Activated naive CD8-positive, alpha-beta T cell treated with anti-CD3 and anti-CD28 coated beads for 36 hours (primary cell): ENCODE results near the gene CAPN3. TPM values are rescaled to one million over a fixed set of nuclear protein-coding genes. Genes with fewer than 3 reads are reported as not detected.

ENCODE experiments used
- DNase-seq: peaks from one replicate; pipeline ENCODE4 v3.0.0; 2021
- H3K27ac Mint-ChIP-seq: one replicate; pipeline ENCODE4 v1.8.0; 2022; ENCODE audit warnings: mild to moderate bottlenecking, moderate library complexity, mixed read lengths
- H3K27me3 Mint-ChIP-seq: one replicate; pipeline ENCODE4 v1.8.0; 2022; ENCODE audit warnings: mild to moderate bottlenecking, mixed read lengths
- H3K36me3 Mint-ChIP-seq: one replicate; pipeline ENCODE4 v1.8.0; 2021; ENCODE audit warnings: mild to moderate bottlenecking, mixed read lengths
- H3K4me1 Mint-ChIP-seq: one replicate; pipeline ENCODE4 v1.8.0; 2021; ENCODE audit warnings: mixed read lengths
- H3K4me3 Mint-ChIP-seq: one replicate; pipeline ENCODE4 v1.8.0; 2022; ENCODE audit warnings: mild to moderate bottlenecking, moderate library complexity, mixed read lengths
- H3K9me3 Mint-ChIP-seq: one replicate; pipeline ENCODE4 v1.8.0; 2022; ENCODE audit warnings: mixed read lengths
- total RNA-seq, 2 experiments: library from RNA; stranded (reverse); gene quantifications; one replicate each; pipeline ENCODE4 v1.2.3, GENCODE V29; 2021

CAPN3 gene
- total RNA-seq, 2 experiments from 2014 or later, result 1.4 to 1.8 TPM

DNA sequence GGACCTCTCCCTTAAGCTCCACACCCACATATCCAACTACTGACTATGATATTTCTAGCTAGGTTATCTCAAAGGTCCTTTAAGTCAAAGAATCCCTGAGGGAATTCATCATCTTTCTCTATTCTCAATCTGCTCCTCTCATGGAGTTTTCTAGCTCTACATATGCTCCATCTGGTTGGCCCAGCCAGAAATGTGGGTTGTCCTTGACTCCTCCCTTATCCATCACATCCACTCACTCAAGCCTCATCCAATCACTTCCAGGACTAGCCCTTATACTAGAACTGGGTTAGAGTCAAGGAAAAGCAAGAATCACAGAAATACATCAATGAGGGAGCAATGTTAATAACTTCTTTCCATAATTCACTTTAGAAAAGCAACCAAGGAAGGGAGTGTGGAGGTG lies 86.2 kb downstream of the CAPN3 start:
- H3K27me3 Mint-ChIP-seq, result no peaks in the 10 kb centered on the region
- peaks cover 12% of the 10 kb centered on the region for H3K36me3 Mint-ChIP-seq
- H3K4me1 Mint-ChIP-seq, result no peaks in the 10 kb centered on the region
- no peak overlapping the region for H3K4me3 Mint-ChIP-seq
- no peaks in the 10 kb centered on the region for H3K9me3 Mint-ChIP-seq
- no peak for DNase-seq
- no peak overlapping the region for H3K27ac Mint-ChIP-seq

DNA sequence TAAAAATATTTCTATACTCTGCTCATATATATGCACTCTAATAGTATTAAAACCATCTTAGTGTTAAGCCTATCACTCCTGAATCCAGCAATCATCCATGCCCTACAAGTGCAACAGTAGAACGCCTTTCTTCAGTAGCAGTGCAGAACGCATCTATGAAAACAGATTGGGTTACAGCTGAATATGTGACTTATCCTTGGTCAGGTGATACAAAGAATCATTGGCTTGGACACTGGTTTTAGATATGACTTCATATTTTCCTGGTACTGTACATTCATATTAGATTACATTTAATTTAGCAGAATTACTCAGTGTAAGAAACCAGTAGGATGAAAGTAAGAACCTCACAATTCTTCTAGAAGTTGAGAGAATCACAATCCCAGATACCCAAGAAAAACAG lies 88.3 kb downstream of the CAPN3 start:
- DNase-seq, result no peak
- no peaks in the 10 kb centered on the region for H3K9me3 Mint-ChIP-seq
- no peaks in the 10 kb centered on the region for H3K27me3 Mint-ChIP-seq
- peaks cover 19% of the 10 kb centered on the region for H3K36me3 Mint-ChIP-seq
- H3K4me1 Mint-ChIP-seq, result no peaks in the 10 kb centered on the region
- H3K4me3 Mint-ChIP-seq, result no peak overlapping the region
- no peak overlapping the region for H3K27ac Mint-ChIP-seq

DNA sequence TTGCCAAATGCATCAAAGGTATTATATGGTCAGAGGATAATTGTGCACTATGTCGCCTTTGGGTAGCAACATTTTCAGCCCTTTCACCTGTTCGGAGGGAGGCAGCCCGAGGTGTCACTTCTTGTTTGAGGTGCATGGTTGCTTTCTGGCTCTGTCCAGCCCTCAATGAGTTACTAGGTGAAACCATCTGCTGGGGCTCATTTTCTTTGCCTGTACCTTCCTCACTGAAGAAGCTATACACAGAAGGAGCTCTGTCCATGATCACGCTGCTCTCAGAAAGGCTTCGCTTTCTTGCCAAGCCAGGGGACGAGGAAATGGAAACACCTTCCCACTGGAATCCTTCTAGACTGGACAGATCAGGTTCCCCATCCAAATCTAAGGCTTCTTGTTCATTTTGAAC lies 89.0 kb downstream of the CAPN3 start:
- no peak overlapping the region for H3K27ac Mint-ChIP-seq
- H3K36me3 Mint-ChIP-seq, result peaks cover 19% of the 10 kb centered on the region
- no peaks in the 10 kb centered on the region for H3K27me3 Mint-ChIP-seq
- no peaks in the 10 kb centered on the region for H3K4me1 Mint-ChIP-seq
- no peak overlapping the region for H3K4me3 Mint-ChIP-seq
- no peak for DNase-seq
- H3K9me3 Mint-ChIP-seq, result no peaks in the 10 kb centered on the region

DNA sequence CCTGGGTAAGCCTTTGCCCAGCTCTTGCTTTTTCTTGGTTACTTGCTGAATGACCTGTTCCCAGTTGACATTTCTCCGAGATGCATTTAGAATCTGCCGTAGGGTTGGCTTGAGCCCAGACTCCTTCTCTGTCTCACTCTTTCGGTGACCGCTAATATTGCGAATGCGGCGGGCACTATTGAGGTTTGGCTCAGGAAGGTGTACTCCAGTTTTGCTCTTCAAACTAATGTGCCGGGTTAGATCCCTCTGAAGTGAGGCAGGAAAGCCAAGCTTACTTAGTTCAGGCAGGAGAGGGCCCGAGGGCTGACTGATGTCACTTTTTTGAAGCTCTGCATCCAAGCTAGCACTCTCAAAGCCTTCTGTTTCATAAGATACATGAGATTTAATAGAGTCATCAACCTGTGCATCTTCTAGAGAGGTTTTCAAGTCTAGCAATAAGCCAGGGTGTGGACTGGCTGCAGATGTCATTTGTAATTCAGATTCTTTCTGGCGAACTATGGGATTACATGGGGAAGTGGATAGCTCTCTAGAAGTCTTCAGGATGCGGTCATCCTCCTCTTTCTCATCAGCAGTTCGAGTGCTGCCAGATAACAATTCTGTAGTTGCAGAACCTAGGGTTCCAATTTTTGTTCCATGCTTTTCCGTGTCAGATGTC lies 90.6 kb downstream of the CAPN3 start:
- Mint-ChIP-seq H3K27me3 (no peaks in the 10 kb centered on the region), H3K36me3 (peaks cover 16% of the 10 kb centered on the region), H3K27ac (no peak overlapping the region), H3K9me3 (no peaks in the 10 kb centered on the region), H3K4me1 (no peaks in the 10 kb centered on the region), H3K4me3 (no peak overlapping the region)
- DNase-seq, result no peak

DNA sequence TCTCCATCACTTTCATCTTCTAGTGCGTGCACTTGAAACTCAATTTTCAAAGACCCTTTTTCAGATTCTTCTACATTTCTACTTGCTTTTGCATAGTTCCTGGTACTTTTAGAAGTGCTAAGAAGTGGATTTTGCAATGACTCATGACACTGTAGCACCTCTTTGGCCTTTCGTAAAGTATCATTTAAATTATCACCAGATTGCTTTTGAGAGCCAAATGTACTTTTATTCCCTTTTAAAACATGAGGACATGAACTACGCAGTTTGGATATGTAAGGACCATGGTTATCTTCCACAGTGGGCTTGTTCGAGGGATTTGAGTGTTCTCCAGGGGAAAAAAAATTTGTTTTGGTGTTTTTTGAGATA lies 91.1 kb downstream of the CAPN3 start:
- Mint-ChIP-seq H3K27me3 (no peaks in the 10 kb centered on the region), H3K27ac (no peak overlapping the region), H3K4me3 (no peak overlapping the region), H3K36me3 (peaks cover 16% of the 10 kb centered on the region), H3K9me3 (no peaks in the 10 kb centered on the region), H3K4me1 (no peaks in the 10 kb centered on the region)
- no peak for DNase-seq

DNA sequence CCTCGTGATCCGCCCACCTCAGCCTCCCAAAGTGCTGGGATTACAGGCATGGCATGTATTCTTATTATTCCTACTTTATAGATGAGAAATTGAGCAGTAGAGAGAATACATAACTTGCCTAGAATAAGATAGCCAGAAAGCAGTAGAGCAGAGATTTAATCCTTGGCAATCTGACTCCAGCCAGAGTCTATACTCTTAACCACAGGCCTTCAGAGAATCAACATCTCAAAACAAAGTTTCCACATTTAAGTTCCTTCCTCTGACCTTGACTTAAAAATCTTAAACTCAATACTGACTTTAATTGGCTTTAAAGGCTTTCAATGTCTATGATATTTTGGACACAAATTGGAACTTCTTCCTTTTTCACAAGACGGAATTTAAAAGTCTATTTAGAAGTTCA lies 94.5 kb downstream of the CAPN3 start:
- H3K4me3 Mint-ChIP-seq, result no peak overlapping the region
- no peak overlapping the region for H3K27ac Mint-ChIP-seq
- peaks cover 14% of the 10 kb centered on the region for H3K36me3 Mint-ChIP-seq

DNA sequence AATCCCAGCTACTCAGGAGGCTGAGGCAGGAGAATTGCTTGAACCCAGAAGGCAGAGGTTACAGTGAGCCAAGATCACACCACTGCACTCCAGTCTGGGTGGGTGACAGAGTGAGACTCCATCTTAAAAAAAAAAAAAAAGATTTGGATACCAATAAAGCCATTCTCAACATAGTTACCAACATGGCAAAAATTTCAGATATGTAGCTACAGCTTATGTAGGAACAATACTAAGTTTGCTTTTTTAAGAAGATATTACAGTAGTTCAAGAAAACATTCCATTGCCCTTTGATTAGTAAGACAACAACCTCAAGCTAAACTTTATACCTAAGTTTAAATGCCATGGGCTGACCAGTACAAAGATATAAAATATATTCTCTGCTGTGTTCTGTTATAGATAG lies 97.2 kb downstream of the CAPN3 start:
- no peak overlapping the region for H3K27ac Mint-ChIP-seq
- no peaks in the 10 kb centered on the region for H3K9me3 Mint-ChIP-seq
- peaks cover 8% of the 10 kb centered on the region for H3K4me1 Mint-ChIP-seq
- H3K36me3 Mint-ChIP-seq, result peaks cover 2% of the 10 kb centered on the region
- H3K4me3 Mint-ChIP-seq, result no peak overlapping the region
- DNase-seq, result no peak
- H3K27me3 Mint-ChIP-seq, result no peaks in the 10 kb centered on the region

More for the DNA sequence above, 94.5 kb downstream of the CAPN3 start:
- Mint-ChIP-seq H3K9me3 (no peaks in the 10 kb centered on the region), H3K27me3 (no peaks in the 10 kb centered on the region), H3K4me1 (peaks cover 5% of the 10 kb centered on the region)
- DNase-seq, result no peak

DNA sequence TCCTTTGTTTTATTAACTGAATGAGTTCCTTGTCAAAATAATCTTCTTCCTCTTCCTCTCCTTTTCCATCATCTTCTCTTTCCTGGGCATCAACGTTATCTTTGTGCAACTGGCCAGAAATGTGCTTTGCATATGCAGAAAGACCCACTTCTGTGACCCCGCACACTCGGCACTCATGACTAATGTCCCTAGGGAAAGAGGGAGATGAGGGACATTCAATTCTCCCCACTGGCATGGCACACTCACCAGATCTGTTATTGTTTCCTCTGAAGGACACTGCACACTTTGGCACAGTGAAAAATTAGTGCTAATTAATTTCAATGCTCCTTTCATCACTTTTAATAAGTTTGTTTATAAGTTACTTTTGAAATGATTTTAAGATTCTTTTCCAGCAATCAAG lies 97.7 kb downstream of the CAPN3 start:
- Mint-ChIP-seq H3K4me1 (peaks cover 11% of the 10 kb centered on the region), H3K36me3 (no peaks in the 10 kb centered on the region), H3K9me3 (no peaks in the 10 kb centered on the region), H3K27me3 (no peaks in the 10 kb centered on the region), H3K27ac (no peak overlapping the region), H3K4me3 (no peak overlapping the region)
- no peak for DNase-seq

DNA sequence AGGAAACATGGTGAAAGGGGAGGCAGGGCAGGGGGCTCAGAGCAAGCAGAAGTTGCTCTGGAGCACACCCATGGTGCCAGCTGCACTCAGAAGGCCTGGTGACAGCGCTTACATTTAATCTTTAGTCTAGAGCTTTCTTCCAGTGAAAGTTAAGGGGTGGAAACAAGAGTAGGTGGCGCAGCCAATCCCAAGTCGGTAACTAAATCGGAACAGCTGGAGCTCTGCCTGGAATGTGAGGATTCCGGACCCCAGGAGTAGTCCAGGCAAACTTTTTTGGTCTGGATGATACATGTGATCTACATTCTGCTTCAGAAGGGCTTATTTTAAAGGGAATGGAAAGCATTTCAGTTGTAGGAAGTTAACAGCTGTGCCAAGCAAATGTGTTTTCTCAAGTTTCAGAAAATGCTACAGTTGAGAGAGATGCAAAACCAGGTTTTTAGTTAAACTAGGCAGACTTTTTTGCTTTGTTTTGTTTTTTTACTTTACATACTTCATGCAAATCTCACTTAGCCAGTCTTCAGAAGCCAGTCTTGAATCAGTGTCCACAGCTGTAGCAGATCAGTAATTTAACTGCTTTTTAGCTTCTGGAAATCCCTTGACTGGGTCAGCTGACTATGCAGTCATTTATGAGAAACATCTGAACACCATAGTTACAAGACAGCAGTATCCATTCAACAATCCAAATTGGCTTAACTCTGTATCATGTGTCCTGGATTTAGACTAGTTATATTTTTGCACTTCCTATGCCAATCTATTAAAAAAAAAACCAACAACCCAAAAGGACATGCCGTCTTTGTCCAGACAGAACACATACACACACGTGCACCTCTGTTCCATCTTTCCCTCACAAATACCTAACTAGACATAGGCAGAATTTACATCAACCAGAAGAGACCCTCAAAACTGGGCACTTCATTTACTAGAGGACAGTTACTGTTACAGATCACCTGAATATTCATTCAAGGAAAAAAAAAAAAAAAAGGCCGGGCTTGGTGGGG lies 98.4 kb downstream of the CAPN3 start:
- Mint-ChIP-seq H3K4me1 (peaks cover 11% of the 10 kb centered on the region), H3K9me3 (no peaks in the 10 kb centered on the region), H3K36me3 (no peaks in the 10 kb centered on the region), H3K27me3 (no peaks in the 10 kb centered on the region), H3K27ac (no peak overlapping the region), H3K4me3 (no peak overlapping the region)
- DNase-seq, result no peak

DNA sequence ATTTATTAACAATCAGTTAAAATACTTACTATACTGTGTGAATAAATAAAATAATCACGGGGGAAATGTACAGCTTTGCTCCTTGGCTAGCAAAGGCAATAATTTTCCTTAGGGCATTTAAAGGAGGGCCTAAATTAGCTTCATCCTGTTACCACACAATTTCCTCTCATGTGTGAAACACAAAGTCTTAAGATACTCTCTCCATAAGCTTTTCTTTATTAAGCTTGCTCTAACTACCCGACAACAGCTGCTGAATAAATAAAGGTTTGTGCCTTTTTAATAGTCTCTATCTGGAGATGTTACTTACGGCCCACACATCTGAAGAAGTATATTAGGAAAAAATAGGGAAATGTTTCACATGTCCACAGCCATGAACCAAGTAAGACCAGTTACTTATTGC lies 102.0 kb downstream of the CAPN3 start:
- Mint-ChIP-seq H3K27me3 (no peaks in the 10 kb centered on the region), H3K4me1 (peaks cover 11% of the 10 kb centered on the region), H3K9me3 (no peaks in the 10 kb centered on the region), H3K36me3 (peaks cover 11% of the 10 kb centered on the region), H3K4me3 (no peak overlapping the region), H3K27ac (no peak overlapping the region)
- DNase-seq, result no peak

Other genes with a start within 250 kb of the CAPN3 start
- not detected for gene PLA2G4F, start 202.9 kb upstream of the CAPN3 start, total RNA-seq
- gene VPS39, start 151.2 kb upstream of the CAPN3 start, total RNA-seq, result 10 to 100 TPM; 43.3 to 44.2 TPM
- gene GANC, start 86.3 kb upstream of the CAPN3 start, total RNA-seq, result 10 to 100 TPM; 21.0 to 23.7 TPM
- 10 to 100 TPM; 34.8 to 35.8 TPM for gene TMEM87A, start 86.1 kb upstream of the CAPN3 start, total RNA-seq
- gene ZNF106, start 131.6 kb downstream of the CAPN3 start, total RNA-seq, result 10 to 100 TPM; 53.1 to 55.8 TPM
- gene SNAP23, start 136.1 kb downstream of the CAPN3 start, total RNA-seq, result 10 to 100 TPM; 37.6 to 42.3 TPM
- 10 to 100 TPM; 17.0 to 19.1 TPM for gene LRRC57, start 189.3 kb downstream of the CAPN3 start, total RNA-seq
- gene HAUS2, start 189.3 kb downstream of the CAPN3 start, total RNA-seq, result 10 to 100 TPM; 54.0 to 55.1 TPM
- 1 to 10 TPM; 4.2 to 4.4 TPM for gene STARD9, start 216.1 kb downstream of the CAPN3 start, total RNA-seq